Activated B cell treated with CpG ODN at 0.5 μM for 24 hours (primary cell): ENCODE measurements around the gene RAB41. TPM values are rescaled to one million over a fixed set of nuclear protein-coding genes. Genes with fewer than 3 reads are reported as not detected.
"Not testable (repeated sequence)": the region's sequence is repeated elsewhere in the genome, so short reads cannot be mapped to it uniquely, and the experiment has no call there.

Experiments used
- ATAC-seq: fragments of 200-7000 bp; cut with Tn5 transposase; one replicate; pipeline ENCODE4 v1.10.0; 2021; ENCODE audit warnings: low read depth, mild to moderate bottlenecking, moderate library complexity
- CTCF ChIA-PET: fragments of 350-600 bp; sonication (Branson Sonifier 250); formaldehyde crosslinking; loops from one replicate; lab custom pipeline; 2021; ENCODE audit warnings: antibody characterized with exemption; lab: Charles Lee
- POLR2A ChIA-PET: fragments of 350-600 bp; sonication (Branson Sonifier 250); formaldehyde crosslinking; loops from one replicate; lab custom pipeline; 2021; ENCODE audit warnings: antibody characterized with exemption; lab: Charles Lee
- DNase-seq: peaks from one replicate; pipeline ENCODE4 v3.0.0; 2022
- H3K27ac Mint-ChIP-seq: one replicate; pipeline ENCODE4 v1.8.0; 2020; ENCODE audit warnings: mixed read lengths
- H3K27me3 Mint-ChIP-seq: one replicate; pipeline ENCODE4 v1.8.0; 2021; ENCODE audit warnings: mixed read lengths
- H3K36me3 Mint-ChIP-seq: one replicate; pipeline ENCODE4 v1.8.0; 2021; ENCODE audit warnings: low read depth, mixed read lengths
- H3K4me1 Mint-ChIP-seq: one replicate; pipeline ENCODE4 v1.8.0; 2021; ENCODE audit warnings: mixed read lengths
- H3K4me3 Mint-ChIP-seq: one replicate; pipeline ENCODE4 v1.8.0; 2020; ENCODE audit warnings: mild to moderate bottlenecking, mixed read lengths
- H3K9me3 Mint-ChIP-seq: one replicate; pipeline ENCODE4 v1.8.0; 2020; ENCODE audit warnings: mixed read lengths
- CTCF ChIP-seq: fragments of 200-600 bp; IDR thresholded peaks from one replicate; pipeline ENCODE4 v1.8.0; 2022; ENCODE audit warnings: antibody characterized with exemption, mild to moderate bottlenecking
- intact Hi-C: fragments of 100-400 bp; cut with micrococcal nuclease; formaldehyde crosslinking; loops from one replicate; pipeline ENCODE4 v1.15.1; 2024
- total RNA-seq: library from RNA; stranded (reverse); gene quantifications from 2 replicates; pipeline ENCODE4 v1.2.3, GENCODE V29; 2022

Gene RAB41
- not detected in 2 replicates for total RNA-seq

GRCh38 chrX:70281951-70282350 is at the start of gene RAB41:
Gene RAB41 (plus strand): TSS chrX:70282172. CDS start chrX:70282218, 46 bp downstream.
- DNase-seq, result no peak
- no peak for TF ChIP-seq CTCF
- ChIA-PET CTCF (no interaction called here), POLR2A (no interaction called here)
- no peak within 1 kb of the TSS for H3K4me3 Mint-ChIP-seq
- intact Hi-C loops, result no loop called here
- no peak for ATAC-seq
- no peaks in the 10 kb centered on the region for H3K27me3 Mint-ChIP-seq
- no peaks in the 10 kb centered on the region for H3K9me3 Mint-ChIP-seq
- no peaks in the 10 kb centered on the region for H3K4me1 Mint-ChIP-seq
- H3K27ac Mint-ChIP-seq, result no peak within 1 kb of the TSS
- peaks cover 31% of the 10 kb centered on the region for H3K36me3 Mint-ChIP-seq

- Mint-ChIP-seq H3K9me3 (no peaks in the 10 kb centered on the region), H3K4me3 (no peak within 1 kb of the TSS), H3K36me3 (no peaks in the 10 kb centered on the region), H3K4me1 (no peaks in the 10 kb centered on the region), H3K27ac (no peak within 1 kb of the TSS), H3K27me3 (no peaks in the 10 kb centered on the region)
- TF ChIP-seq CTCF, result no peak
- intact Hi-C loops, result no loop called here
- no peak for ATAC-seq
- DNase-seq, result no peak
- ChIA-PET POLR2A (no interaction called here), CTCF (no interaction called here)
These were observed 47.6 kb upstream of the RAB41 start, which contains the start of gene AWAT1 for GRCh38 chrX:70234355-70234754. Gene AWAT1 (plus strand): TSS chrX:70234655. CDS start chrX:70234696, 41 bp downstream.

DNA sequence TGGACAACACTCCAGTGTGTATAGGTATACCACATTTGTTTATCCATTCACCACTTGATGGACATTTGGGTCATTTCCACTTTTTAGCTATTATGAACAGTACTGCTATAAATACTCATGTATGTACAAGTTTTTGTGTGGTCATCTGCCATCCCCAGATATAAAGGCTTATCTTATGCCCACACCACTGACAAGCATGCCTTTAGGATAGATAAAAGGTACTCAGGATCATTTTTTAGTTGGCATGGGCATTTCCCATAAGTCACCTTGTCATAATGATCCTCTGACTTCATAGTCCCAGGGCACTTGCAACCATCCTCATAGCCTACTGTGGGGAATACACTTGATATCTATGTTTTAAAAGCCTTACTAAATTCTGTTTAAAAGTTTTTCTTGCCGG is 41.2 kb upstream of the RAB41 start:
- H3K4me1 Mint-ChIP-seq, result no peaks in the 10 kb centered on the region
- DNase-seq, result no peak
- H3K4me3 Mint-ChIP-seq, result no peak overlapping the region
- no peaks in the 10 kb centered on the region for H3K36me3 Mint-ChIP-seq
- no peaks in the 10 kb centered on the region for H3K9me3 Mint-ChIP-seq
- TF ChIP-seq CTCF, result no peak
- no peak for ATAC-seq
- ChIA-PET POLR2A (no interaction called here), CTCF (no interaction called here)
- peaks cover 1% of the 10 kb centered on the region for H3K27me3 Mint-ChIP-seq
- intact Hi-C loops, result no loop called here
- H3K27ac Mint-ChIP-seq, result no peak overlapping the region

GRCh38 chrX:70241501-70241900 is 40.5 kb upstream of the RAB41 start:
- Mint-ChIP-seq H3K9me3 (no peaks in the 10 kb centered on the region), H3K27ac (no peak overlapping the region), H3K36me3 (no peaks in the 10 kb centered on the region), H3K4me1 (no peaks in the 10 kb centered on the region), H3K4me3 (no peak overlapping the region), H3K27me3 (peaks cover 1% of the 10 kb centered on the region)
- CTCF ChIA-PET, result no interaction called here
- DNase-seq, result no peak
- intact Hi-C loops, result no loop called here
- no peak for ATAC-seq
- POLR2A ChIA-PET, result no interaction called here
- TF ChIP-seq CTCF, result no peak

DNA sequence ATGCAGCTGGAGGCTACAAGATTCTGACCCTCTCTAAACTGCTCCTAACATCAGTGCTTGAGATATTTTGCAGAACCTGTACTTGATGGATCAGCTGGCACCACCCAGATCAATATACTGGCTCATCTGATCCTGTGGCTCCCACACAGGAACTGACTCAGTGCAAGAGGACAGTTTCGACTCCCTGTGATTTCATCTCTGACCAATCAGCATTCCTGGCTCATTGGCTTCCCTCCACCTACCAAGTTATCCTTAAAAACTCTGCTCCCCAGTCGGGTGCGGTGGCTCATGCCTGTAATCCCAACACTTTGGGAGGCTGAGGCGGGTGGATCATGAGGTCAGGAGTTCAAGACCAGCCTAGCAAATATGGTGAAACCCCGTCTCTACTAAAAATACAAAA is 38.4 kb upstream of the RAB41 start:
- DNase-seq, ATAC-seq, H3K9me3 Mint-ChIP-seq, intact Hi-C loops, H3K36me3 Mint-ChIP-seq, POLR2A ChIA-PET, H3K4me1 Mint-ChIP-seq, H3K27me3 Mint-ChIP-seq, CTCF ChIA-PET, H3K4me3 Mint-ChIP-seq, H3K27ac Mint-ChIP-seq: not testable (repeated sequence)

GRCh38 chrX:70244881-70245280 is 37.1 kb upstream of the RAB41 start:
- DNase-seq (no peak), ATAC-seq (no peak)
- Mint-ChIP-seq H3K4me1 (no peaks in the 10 kb centered on the region), H3K4me3 (no peak overlapping the region), H3K36me3 (no peaks in the 10 kb centered on the region), H3K27ac (no peak overlapping the region), H3K9me3 (no peaks in the 10 kb centered on the region), H3K27me3 (peaks cover 1% of the 10 kb centered on the region)
- ChIA-PET CTCF (no interaction called here), POLR2A (no interaction called here)
- intact Hi-C loops, result no loop called here
- TF ChIP-seq CTCF, result no peak
